ENCODE results near the gene CLDN24. TPM values are rescaled to one million over a fixed set of nuclear protein-coding genes. Genes with fewer than 3 reads are reported as not detected.

The CLDN24 gene
- total RNA-seq, 1 donor: not detected

- Histone ChIP-seq H3K4me2 (ENCODE audit: insufficient read depth, low read length) (peak overlapping the region; percentile 37), H3K27ac (ENCODE audit: low read depth, low read length) (peak overlapping the region; percentile 88), H3K9me3 (ENCODE audit: low read depth, low read length) (no peaks in the 10 kb centered on the region), H3K4me3 (ENCODE audit: insufficient read depth, low read length) (no peak overlapping the region), H3K36me3 (ENCODE audit: insufficient read depth, low read length) (no peaks in the 10 kb centered on the region), H4K20me1 (ENCODE audit: insufficient read depth, low read length) (no peaks in the 10 kb centered on the region), H3K4me1 (ENCODE audit: insufficient read depth, low read length) (peaks cover 17% of the 10 kb centered on the region), H3K79me2 (ENCODE audit: insufficient read depth, low read length) (no peaks in the 10 kb centered on the region), H2AFZ (ENCODE audit: low read length) (no peak overlapping the region), H3K27me3 (ENCODE audit: insufficient read depth, low read length) (no peaks in the 10 kb centered on the region)
- TF ChIP-seq, protein P1, sequence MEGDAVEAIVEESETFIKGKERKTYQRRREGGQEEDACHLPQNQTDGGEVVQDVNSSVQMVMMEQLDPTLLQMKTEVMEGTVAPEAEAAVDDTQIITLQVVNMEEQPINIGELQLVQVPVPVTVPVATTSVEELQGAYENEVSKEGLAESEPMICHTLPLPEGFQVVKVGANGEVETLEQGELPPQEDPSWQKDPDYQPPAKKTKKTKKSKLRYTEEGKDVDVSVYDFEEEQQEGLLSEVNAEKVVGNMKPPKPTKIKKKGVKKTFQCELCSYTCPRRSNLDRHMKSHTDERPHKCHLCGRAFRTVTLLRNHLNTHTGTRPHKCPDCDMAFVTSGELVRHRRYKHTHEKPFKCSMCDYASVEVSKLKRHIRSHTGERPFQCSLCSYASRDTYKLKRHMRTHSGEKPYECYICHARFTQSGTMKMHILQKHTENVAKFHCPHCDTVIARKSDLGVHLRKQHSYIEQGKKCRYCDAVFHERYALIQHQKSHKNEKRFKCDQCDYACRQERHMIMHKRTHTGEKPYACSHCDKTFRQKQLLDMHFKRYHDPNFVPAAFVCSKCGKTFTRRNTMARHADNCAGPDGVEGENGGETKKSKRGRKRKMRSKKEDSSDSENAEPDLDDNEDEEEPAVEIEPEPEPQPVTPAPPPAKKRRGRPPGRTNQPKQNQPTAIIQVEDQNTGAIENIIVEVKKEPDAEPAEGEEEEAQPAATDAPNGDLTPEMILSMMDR (IDR thresholded peaks at IDR 0.05; ENCODE audit: extremely low read depth, low read depth, low read length): no peak
- no peak for DNase-seq (ENCODE audit: insufficient read length, low spot score, missing footprints)
Measured at GRCh38 chr4:183349673-183350072, 27.4 kb upstream of the CLDN24 start.

- TF ChIP-seq, protein P1 (IDR thresholded peaks at IDR 0.05; ENCODE audit: extremely low read depth, low read depth, low read length): no peak
- peak overlapping the region; percentile 16 for H2AFZ ChIP-seq (ENCODE audit: low read length)
- H3K79me2 ChIP-seq (ENCODE audit: insufficient read depth, low read length): no peaks in the 10 kb centered on the region
- H3K4me3 ChIP-seq (ENCODE audit: insufficient read depth, low read length): peak overlapping the region; percentile 6
- no peaks in the 10 kb centered on the region for H3K9me3 ChIP-seq (ENCODE audit: low read depth, low read length)
- H3K4me2 ChIP-seq (ENCODE audit: insufficient read depth, low read length): peak overlapping the region; percentile 37
- peak overlapping the region; percentile 88 for H3K27ac ChIP-seq (ENCODE audit: low read depth, low read length)
- H3K36me3 ChIP-seq (ENCODE audit: insufficient read depth, low read length): no peaks in the 10 kb centered on the region
- peaks cover 17% of the 10 kb centered on the region for H3K4me1 ChIP-seq (ENCODE audit: insufficient read depth, low read length)
- DNase-seq (ENCODE audit: insufficient read length, low spot score, missing footprints): peak; percentile 93
- H4K20me1 ChIP-seq (ENCODE audit: insufficient read depth, low read length): no peaks in the 10 kb centered on the region
- H3K27me3 ChIP-seq (ENCODE audit: insufficient read depth, low read length): no peaks in the 10 kb centered on the region
Measured at GRCh38 chr4:183348706-183349659, 26.8 kb upstream of the CLDN24 start.

DNA sequence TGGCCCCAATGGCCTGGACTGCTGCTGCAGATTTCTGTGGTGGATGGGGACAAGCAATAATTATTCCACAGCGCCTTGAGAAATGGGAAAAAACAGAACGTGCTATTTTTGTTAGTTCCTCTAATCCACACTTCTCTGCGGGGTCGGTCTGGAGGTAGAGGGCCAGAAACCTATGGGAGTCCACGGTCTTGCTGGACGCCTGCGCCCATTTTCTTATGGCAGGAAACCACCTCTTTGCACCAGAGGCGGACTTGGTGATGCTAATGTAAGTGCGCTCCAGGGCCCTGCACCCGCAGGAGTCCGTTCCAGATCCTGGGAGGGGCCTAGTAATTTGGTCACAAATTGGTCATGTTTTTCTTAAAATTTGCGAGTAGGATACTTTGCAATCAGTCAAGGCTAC lies 25.9 kb upstream of the CLDN24 start:
- Histone ChIP-seq H3K79me2 (ENCODE audit: insufficient read depth, low read length) (no peaks in the 10 kb centered on the region), H3K4me3 (ENCODE audit: insufficient read depth, low read length) (no peak overlapping the region), H4K20me1 (ENCODE audit: insufficient read depth, low read length) (no peaks in the 10 kb centered on the region), H3K27ac (ENCODE audit: low read depth, low read length) (peak overlapping the region; percentile 88), H3K36me3 (ENCODE audit: insufficient read depth, low read length) (no peaks in the 10 kb centered on the region), H3K9me3 (ENCODE audit: low read depth, low read length) (no peaks in the 10 kb centered on the region), H3K4me1 (ENCODE audit: insufficient read depth, low read length) (peaks cover 19% of the 10 kb centered on the region), H2AFZ (ENCODE audit: low read length) (peak overlapping the region; percentile 23), H3K27me3 (ENCODE audit: insufficient read depth, low read length) (no peaks in the 10 kb centered on the region), H3K4me2 (ENCODE audit: insufficient read depth, low read length) (no peak overlapping the region)
- TF ChIP-seq, protein P1 (IDR thresholded peaks at IDR 0.05; ENCODE audit: extremely low read depth, low read depth, low read length): no peak
- DNase-seq (ENCODE audit: insufficient read length, low spot score, missing footprints): peak; percentile 41

DNA sequence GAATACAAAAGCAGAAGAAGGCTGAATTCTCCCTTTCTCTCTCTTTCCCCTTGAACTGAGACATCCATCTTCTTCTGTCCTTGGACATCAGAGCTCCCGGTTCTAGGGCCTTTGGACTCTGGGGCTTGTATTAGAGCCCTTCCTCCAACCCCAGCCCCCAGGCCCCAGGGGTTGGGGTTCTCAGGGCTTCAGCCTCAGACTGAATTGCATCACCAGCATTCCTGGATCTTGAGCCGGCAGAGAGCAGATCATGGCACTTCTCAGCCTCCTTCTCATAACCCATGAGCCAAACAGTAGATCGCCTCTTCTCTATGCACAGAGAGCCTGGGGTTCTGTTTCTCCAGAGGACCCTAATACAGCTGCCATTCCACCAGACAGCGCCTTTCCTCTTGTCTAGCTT lies 25.3 kb upstream of the CLDN24 start:
- no peaks in the 10 kb centered on the region for H3K9me3 ChIP-seq (ENCODE audit: low read depth, low read length)
- H4K20me1 ChIP-seq (ENCODE audit: insufficient read depth, low read length): no peaks in the 10 kb centered on the region
- H2AFZ ChIP-seq (ENCODE audit: low read length): peak overlapping the region; percentile 23
- H3K4me3 ChIP-seq (ENCODE audit: insufficient read depth, low read length): no peak overlapping the region
- TF ChIP-seq, protein P1 (IDR thresholded peaks at IDR 0.05; ENCODE audit: extremely low read depth, low read depth, low read length): no peak
- no peaks in the 10 kb centered on the region for H3K36me3 ChIP-seq (ENCODE audit: insufficient read depth, low read length)
- no peaks in the 10 kb centered on the region for H3K79me2 ChIP-seq (ENCODE audit: insufficient read depth, low read length)
- no peaks in the 10 kb centered on the region for H3K27me3 ChIP-seq (ENCODE audit: insufficient read depth, low read length)
- no peak overlapping the region for H3K4me2 ChIP-seq (ENCODE audit: insufficient read depth, low read length)
- H3K4me1 ChIP-seq (ENCODE audit: insufficient read depth, low read length): peaks cover 21% of the 10 kb centered on the region
- H3K27ac ChIP-seq (ENCODE audit: low read depth, low read length): peak overlapping the region; percentile 88
- no peak for DNase-seq (ENCODE audit: insufficient read length, low spot score, missing footprints)

Data from osteoblast (primary cell).